SK-N-SH (cell line): ENCODE measurements around the gene GNAL. TPM values are rescaled to one million over a fixed set of nuclear protein-coding genes. Genes with fewer than 3 reads are reported as not detected.

Experiments
- CTCF ChIA-PET: fragments of 300-600, 350-600 bp; formaldehyde crosslinking; extraction: SDS; loops from one replicate; lab custom pipeline; 2021; lab: Yijun Ruan, JAX
- POLR2A ChIA-PET: fragments of 350-600 bp; sonication (Branson Sonifier 250); formaldehyde crosslinking; extraction: SDS; loops from one replicate; lab custom pipeline; 2020; ENCODE audit warnings: antibody characterized with exemption, inconsistent platforms; lab: Yijun Ruan, JAX
- DNase-seq: peaks from one replicate; pipeline ENCODE4 v3.0.0; 2012
- H2AFZ ChIP-seq: fragments of 200-600 bp; sonication (generic); 2 replicates; pipeline ENCODE4 v1.8.1; 2016; ENCODE audit warnings: antibody characterized with exemption, mild to moderate bottlenecking, low read depth
- H3F3A ChIP-seq: fragments of 200-600 bp; sonication (generic); replicated peaks from 2 replicates; pipeline ENCODE3; 2016; ENCODE audit warnings: antibody characterized with exemption, mild to moderate bottlenecking; ENCODE audit not compliant: insufficient read depth
- H3K27ac ChIP-seq, 2 experiments: fragments of 200-500 bp in 1 of 2; fragments of 200-600 bp in 1 of 2; sonication (Bioruptor generic) in 1 of 2; sonication (generic), shearing (Covaris generic) in 1 of 2; 2 replicates each; pipeline versions ENCODE4 v1.5.1 to v1.6.1; 2014 to 2016; ENCODE audit warnings: low read depth in 2 of 2, inconsistent platforms in 1 of 2, low read length in 1 of 2, mild to moderate bottlenecking in 1 of 2, mixed read lengths in 1 of 2
- H3K27me3 ChIP-seq: fragments of 200-600 bp; sonication (generic), shearing (Covaris generic); 2 replicates; pipeline ENCODE4 v1.6.1; 2016; ENCODE audit warnings: mixed run types; ENCODE audit not compliant: insufficient read depth
- H3K36me3 ChIP-seq, 2 experiments: fragments of 200-500 bp in 1 of 2; fragments of 200-600 bp in 1 of 2; sonication (Bioruptor generic) in 1 of 2; sonication (generic) in 1 of 2; replicated peaks in 1 of 2; 2 replicates each; pipeline versions ENCODE3 to v1.5.1; 2014 to 2016; ENCODE audit warnings: low read length in 1 of 2, mild to moderate bottlenecking in 1 of 2; ENCODE audit not compliant: insufficient read depth in 2 of 2, control insufficient read depth in 1 of 2
- H3K4me1 ChIP-seq, 2 experiments: fragments of 200-500 bp in 1 of 2; fragments of 200-600 bp in 1 of 2; sonication (Bioruptor generic) in 1 of 2; sonication (generic), shearing (Covaris generic) in 1 of 2; 2 replicates each; pipeline versions ENCODE4 v1.5.1 to v1.6.1; 2014 to 2016; ENCODE audit warnings: low read depth in 1 of 2, low read length in 1 of 2, mixed run types in 1 of 2; ENCODE audit not compliant: insufficient read depth in 2 of 2, control insufficient read depth in 1 of 2
- H3K4me2 ChIP-seq: fragments of 200-600 bp; sonication (generic), shearing (Covaris generic); 2 replicates; pipeline ENCODE4 v1.6.1; 2017; ENCODE audit warnings: mixed run types
- H3K4me3 ChIP-seq, 2 experiments: fragments of 200-500 bp in 1 of 2; fragments of 200-600 bp in 1 of 2; sonication (Bioruptor generic) in 1 of 2; sonication (generic), shearing (Covaris generic) in 1 of 2; 2 replicates each; pipeline versions ENCODE4 v1.5.1 to v1.8.1; 2014 to 2016; ENCODE audit warnings: low read depth in 2 of 2, inconsistent platforms in 1 of 2, low read length in 1 of 2, mild to moderate bottlenecking in 1 of 2, mixed read lengths in 1 of 2, moderate library complexity in 1 of 2
- H3K79me2 ChIP-seq: fragments of 200-600 bp; sonication (generic); 2 replicates; pipeline ENCODE4 v1.8.1; 2017; ENCODE audit warnings: mild to moderate bottlenecking; ENCODE audit not compliant: insufficient read depth
- H3K9ac ChIP-seq: fragments of 200-600 bp; sonication (generic); 2 replicates; pipeline ENCODE4 v1.6.1; 2017; ENCODE audit warnings: mixed run types
- H3K9me2 ChIP-seq: fragments of 200-600 bp; sonication (generic); 2 replicates; pipeline ENCODE4 v1.6.1; 2017; ENCODE audit warnings: mixed run types
- H3K9me3 ChIP-seq: fragments of 200-600 bp; sonication (generic); 2 replicates; pipeline ENCODE4 v1.6.1; 2017; ENCODE audit warnings: mixed run types, mild to moderate bottlenecking, moderate library complexity
- H4K20me1 ChIP-seq: fragments of 200-600 bp; sonication (generic); 2 replicates; pipeline ENCODE4 v1.6.1; 2017; ENCODE audit warnings: mild to moderate bottlenecking, mixed run types; ENCODE audit not compliant: insufficient read depth
- CTCF ChIP-seq: fragments of 200-600 bp; sonication (generic); IDR thresholded peaks from 2 replicates; pipeline ENCODE4 v1.6.1; 2017; ENCODE audit warnings: antibody characterized with exemption, mild to moderate bottlenecking, moderate library complexity
- ELF1 ChIP-seq: IDR thresholded peaks from 2 replicates; pipeline ENCODE4 v1.4.0; 2012
- EP300 ChIP-seq, 2 experiments: IDR thresholded peaks; 2 replicates each; pipeline versions ENCODE4 v1.4.0 to v1.6.1; 2012; ENCODE audit warnings: borderline replicate concordance in 1 of 2, low read depth in 1 of 2, low read length in 1 of 2
- FOSL2 ChIP-seq: IDR thresholded peaks from 2 replicates; pipeline ENCODE4 v1.4.0; 2012; ENCODE audit warnings: low read depth, mild to moderate bottlenecking, moderate library complexity, borderline replicate concordance
- FOXJ3 ChIP-seq: sonication (generic); formaldehyde crosslinking; IDR thresholded peaks from 2 replicates; pipeline ENCODE4 v1.5.1; 2020; ENCODE audit warnings: mild to moderate bottlenecking, missing genetic modification reagents
- GABPA ChIP-seq: IDR thresholded peaks from 2 replicates; pipeline ENCODE4 v1.4.0; 2012; ENCODE audit warnings: low read depth, mild to moderate bottlenecking
- RAD21 ChIP-seq: IDR thresholded peaks from 2 replicates; pipeline ENCODE4 v1.6.1; 2012; ENCODE audit warnings: mild to moderate bottlenecking, low read length
- REST ChIP-seq: IDR thresholded peaks from 2 replicates; pipeline ENCODE4 v1.6.1; 2012; ENCODE audit warnings: mild to moderate bottlenecking, low read depth, low read length, moderate library complexity
- RXRA ChIP-seq: IDR thresholded peaks from 2 replicates; pipeline ENCODE4 v1.4.0; 2012; ENCODE audit warnings: low read depth, mild to moderate bottlenecking, borderline replicate concordance
- TAF1 ChIP-seq: IDR thresholded peaks from 2 replicates; pipeline ENCODE4 v1.6.1; 2012; ENCODE audit warnings: low read depth, mild to moderate bottlenecking, low read length, moderate library complexity, borderline replicate concordance
- TEAD4 ChIP-seq: IDR thresholded peaks from 2 replicates; pipeline ENCODE4 v1.4.0; 2012; ENCODE audit warnings: mild to moderate bottlenecking, borderline replicate concordance; ENCODE audit not compliant: insufficient read depth
- USF1 ChIP-seq: IDR thresholded peaks from 2 replicates; pipeline ENCODE4 v1.4.0; 2012; ENCODE audit warnings: low read depth, borderline replicate concordance
- WGBS: methylation state at CpG from one replicate; pipeline ENCODE4 v1.1.6; 2017; ENCODE audit warnings: low lambda C conversion rate; 5-methylcytosine and 5-hydroxymethylcytosine counted together
- polyA plus RNA-seq, 3 experiments: library from polyadenylated mRNA; depleted of rRNA; stranded (reverse); fragments of >200 nt; gene quantifications; 2 replicates each; pipeline ENCODE4 v1.2.3, GENCODE V29; 2012
- TF ChIP-seq, protein P1 (sequence below): IDR thresholded peaks from 2 replicates; pipeline ENCODE4 v1.4.0; 2012; ENCODE audit warnings: low read depth

Gene GNAL
- polyA plus RNA-seq, 1 of the 3 experiments (the other 2 are of a cell fraction) = 0.13 TPM

DNA sequence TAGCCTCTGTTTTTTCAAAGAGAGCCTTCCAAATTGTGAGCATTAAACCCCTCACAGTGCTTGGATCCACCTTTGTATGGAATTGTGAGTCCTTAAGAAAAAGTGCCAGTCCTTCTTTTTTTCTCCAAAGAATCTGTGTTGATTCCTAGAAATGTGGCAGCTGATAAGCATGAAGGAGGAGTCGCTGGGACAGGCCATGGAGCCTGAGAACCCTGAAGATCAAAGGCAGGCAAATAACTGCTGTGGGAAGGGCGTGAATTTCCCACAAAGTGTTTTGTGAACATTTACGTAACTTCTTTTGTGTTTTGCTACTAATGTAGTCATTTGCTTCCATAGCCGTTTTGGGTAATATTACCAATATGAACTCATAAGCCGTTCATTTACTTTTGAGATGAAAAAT is 134.5 kb downstream of the GNAL start:
- Histone ChIP-seq H3K4me2 (no peak overlapping the region), H3F3A (no peaks in the 10 kb centered on the region), H3K9ac (no peak overlapping the region), H3K27me3 (peaks cover 28% of the 10 kb centered on the region), H3K36me3 (no peaks in the 10 kb centered on the region), H3K9me3 (no peaks in the 10 kb centered on the region), H3K79me2 (no peaks in the 10 kb centered on the region), H3K27ac (no peak overlapping the region), H3K4me1 (no peaks in the 10 kb centered on the region), H2AFZ (no peak overlapping the region), H3K4me3 (no peak overlapping the region), H3K9me2 (no peaks in the 10 kb centered on the region), H4K20me1 (no peaks in the 10 kb centered on the region)
- ChIA-PET CTCF (no interaction called here), POLR2A (no interaction called here)
- WGBS = 15% methylated on average over 5 of the region's 5 CpGs
- no peak for DNase-seq
- TF ChIP-seq USF1 = no peak
- TF ChIP-seq TEAD4 = no peak
- no peak for TF ChIP-seq RAD21
- no peak for TF ChIP-seq CTCF
- TF ChIP-seq FOXJ3 = no peak
- TF ChIP-seq RXRA = no peak
- TF ChIP-seq ELF1 = no peak
- TF ChIP-seq, all 33 proteins: peak for 0

DNA sequence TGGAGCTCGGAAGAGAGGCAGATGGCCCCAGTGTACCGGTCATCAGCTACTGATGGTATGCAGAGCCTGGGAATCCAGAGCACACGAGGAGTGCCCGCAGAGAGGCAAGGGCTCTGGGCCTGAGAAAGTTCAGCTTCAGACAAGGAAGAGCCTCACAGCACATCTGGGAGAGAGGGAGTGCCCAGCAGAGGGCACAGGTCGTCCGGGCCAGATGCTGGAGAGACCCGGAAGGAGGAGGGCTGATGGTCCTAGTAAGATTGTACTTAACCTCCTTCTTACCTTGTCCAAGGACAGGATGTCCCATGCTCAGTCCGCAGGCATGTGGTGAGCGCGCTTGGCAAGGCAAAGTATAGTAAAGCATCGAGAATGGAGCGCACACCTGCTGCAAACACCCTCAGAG is 137.8 kb downstream of the GNAL start:
- Histone ChIP-seq H2AFZ (no peak overlapping the region), H3K4me2 (no peak overlapping the region), H3K79me2 (no peaks in the 10 kb centered on the region), H4K20me1 (no peaks in the 10 kb centered on the region), H3K9me2 (no peaks in the 10 kb centered on the region), H3K4me1 (no peaks in the 10 kb centered on the region), H3K9ac (no peak overlapping the region), H3K9me3 (no peaks in the 10 kb centered on the region), H3K27ac (no peak overlapping the region), H3K36me3 (no peaks in the 10 kb centered on the region), H3F3A (no peaks in the 10 kb centered on the region), H3K4me3 (no peak overlapping the region), H3K27me3 (peaks cover 35% of the 10 kb centered on the region)
- DNase-seq = no peak
- ChIA-PET CTCF (no interaction called here), POLR2A (no interaction called here)
- TF ChIP-seq, protein P1, sequence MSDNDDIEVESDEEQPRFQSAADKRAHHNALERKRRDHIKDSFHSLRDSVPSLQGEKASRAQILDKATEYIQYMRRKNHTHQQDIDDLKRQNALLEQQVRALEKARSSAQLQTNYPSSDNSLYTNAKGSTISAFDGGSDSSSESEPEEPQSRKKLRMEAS = no peak
- TF ChIP-seq TEAD4 (no peak), RAD21 (no peak), FOSL2 (no peak), TAF1 (no peak), REST (no peak), GABPA (no peak), EP300 (IDR thresholded peaks at IDR 0.05; ENCODE audit: borderline replicate concordance in 1 of 2, low read depth in 1 of 2, low read length in 1 of 2) (no peak)
- 48% methylated on average over 12 of the region's 12 CpGs for WGBS
